COLO668 (cell line): ENCODE measurements around the gene UBR2.
A peak's percentile ranks its signal among the peaks of the same experiment; 100 is the strongest.
"Not testable (repeated sequence)": the region's sequence is repeated elsewhere in the genome, so short reads cannot be mapped to it uniquely, and the experiment has no call there.

ENCODE experiments used
- DNase-seq: peaks from one replicate; lab custom pipeline; 2025; ENCODE audit not compliant: unreplicated experiment; lab: John Stamatoyannopoulos, UW

The UBR2 gene

DNA sequence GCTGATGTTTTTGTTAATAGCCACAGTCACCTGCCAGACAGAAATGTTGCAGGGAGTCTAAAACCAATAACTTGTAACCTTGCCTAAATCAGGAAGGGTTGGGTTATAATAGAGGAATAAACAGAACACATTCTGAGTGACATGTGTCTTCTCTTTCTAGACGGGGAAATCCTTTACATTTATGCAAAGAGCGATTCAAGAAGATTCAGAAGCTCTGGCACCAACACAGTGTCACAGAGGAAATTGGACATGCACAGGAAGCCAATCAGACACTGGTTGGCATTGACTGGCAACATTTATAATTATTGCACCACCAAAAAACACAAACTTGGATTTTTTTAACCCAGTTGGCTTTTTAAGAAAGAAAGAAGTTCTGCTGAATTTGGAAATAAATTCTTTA is 127.0 kb downstream of the UBR2 start:
- no peak for DNase-seq

DNA sequence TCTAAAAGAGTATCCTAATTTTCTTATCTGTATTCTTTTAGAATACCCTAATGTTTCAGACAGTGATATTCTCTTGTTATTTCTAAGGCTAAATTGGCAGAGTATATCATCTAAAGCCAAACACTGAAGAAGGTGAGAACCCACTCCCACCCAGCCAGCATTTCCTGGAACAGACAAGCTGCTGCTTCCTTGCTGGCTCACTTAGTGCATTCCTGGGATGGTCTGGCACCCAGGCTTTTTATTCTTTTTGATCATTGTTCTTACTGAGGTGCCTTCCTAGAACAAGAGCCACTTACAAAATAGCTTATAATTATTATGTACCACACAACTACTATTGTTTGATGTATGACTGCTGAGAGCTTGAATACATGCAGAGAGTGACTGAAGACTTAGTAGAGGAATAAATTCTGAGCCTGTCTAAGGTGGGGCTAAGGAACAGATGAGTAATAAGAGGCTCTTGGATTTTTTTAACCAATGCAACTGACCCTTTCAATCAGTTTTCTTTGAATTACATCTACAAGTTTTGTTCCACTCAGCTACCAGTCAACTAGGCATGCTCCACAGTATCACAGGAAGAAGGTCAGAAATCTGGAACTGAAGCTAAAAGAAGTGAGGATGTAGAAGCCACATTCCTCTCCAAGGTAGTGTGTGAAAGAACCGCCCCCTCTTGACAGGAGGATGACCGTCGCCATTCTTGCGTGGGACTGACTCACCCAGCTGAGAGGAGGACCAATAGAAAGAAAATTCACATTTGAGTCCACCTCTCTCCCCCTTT is 128.5 kb downstream of the UBR2 start:
- DNase-seq = no peak

DNA sequence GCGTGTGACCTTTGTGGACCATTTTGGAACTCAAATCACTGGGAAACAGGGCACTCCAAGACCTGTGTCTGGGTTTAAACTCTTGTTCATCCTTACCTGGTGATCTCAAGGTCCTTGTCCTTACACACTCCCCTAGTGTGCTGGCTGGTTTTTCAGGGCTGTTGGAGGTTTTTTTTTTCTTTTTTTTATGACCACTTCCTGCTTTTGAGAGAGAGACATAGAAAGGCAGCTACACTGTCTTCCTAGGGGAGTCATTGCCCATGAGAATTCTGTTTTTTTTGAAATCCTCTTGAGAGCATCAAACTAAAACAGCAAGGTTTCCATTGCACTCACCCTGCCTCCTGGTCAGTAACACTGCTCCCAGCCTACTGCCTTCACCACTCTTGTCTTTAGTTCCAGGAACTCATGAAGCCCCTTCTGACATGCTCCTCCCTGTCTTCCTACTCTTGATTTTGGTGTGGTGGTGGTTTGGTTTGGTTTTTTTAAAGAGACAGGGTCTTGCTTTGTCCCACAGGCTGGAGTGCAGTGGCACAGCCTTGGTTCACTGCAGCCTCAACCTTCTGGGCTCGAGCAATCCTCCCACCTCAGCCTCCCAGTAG is 130.0 kb downstream of the UBR2 start:
- no peak for DNase-seq

DNA sequence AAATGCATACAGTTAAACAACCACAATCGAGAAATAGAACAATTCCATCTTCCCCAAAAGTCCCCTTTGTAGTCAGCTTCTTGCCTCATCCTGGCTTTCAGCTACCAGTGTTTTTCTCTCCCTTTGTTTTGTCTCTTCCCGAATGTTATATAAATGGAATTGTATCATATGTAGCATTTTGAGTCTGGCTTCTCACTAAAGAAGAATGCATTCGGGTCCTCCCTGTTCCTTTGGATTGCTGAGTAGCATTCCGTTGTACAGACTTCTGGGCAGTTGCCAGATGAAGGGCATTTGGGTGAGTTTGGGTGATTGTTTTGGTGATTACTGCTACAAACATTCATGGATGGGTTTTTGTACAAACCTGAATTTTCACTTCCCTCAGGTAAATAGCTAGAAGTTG is 130.8 kb downstream of the UBR2 start:
- DNase-seq = no peak

DNA sequence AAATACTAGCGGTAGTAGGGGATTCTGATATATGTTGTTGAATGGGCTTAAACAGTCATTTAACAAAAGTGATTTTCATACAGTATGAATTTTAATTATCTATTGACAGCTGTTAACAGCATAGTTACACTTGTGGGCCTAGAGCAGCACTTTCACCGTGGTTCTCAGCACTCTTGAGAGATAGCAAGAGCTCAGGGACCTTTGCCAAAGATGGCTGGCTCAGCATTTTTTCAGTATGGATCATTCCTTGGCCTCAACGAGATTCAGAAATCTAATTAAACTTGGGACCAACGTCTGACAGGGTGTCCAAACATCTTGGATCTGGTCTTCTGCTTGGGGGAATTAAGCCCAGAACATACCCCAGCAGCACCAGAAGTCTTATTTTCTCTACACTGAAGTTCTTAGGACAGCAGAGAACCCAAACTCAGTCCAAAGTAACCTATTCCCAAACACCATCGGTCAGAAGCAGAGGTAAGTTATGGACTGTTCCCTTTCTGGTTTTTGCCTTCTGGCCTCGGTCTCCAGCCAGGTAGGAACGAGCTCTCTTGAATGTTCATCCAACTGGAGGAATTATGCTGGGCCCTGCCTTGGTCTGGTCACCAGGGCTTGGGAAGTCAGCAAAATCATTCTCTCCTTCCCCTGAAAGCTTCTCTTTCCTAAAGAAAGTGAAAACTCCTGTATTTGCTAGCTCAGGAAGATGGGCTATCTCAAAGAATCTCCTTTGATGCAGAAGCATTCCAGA is 132.9 kb downstream of the UBR2 start:
- DNase-seq = no peak

DNA sequence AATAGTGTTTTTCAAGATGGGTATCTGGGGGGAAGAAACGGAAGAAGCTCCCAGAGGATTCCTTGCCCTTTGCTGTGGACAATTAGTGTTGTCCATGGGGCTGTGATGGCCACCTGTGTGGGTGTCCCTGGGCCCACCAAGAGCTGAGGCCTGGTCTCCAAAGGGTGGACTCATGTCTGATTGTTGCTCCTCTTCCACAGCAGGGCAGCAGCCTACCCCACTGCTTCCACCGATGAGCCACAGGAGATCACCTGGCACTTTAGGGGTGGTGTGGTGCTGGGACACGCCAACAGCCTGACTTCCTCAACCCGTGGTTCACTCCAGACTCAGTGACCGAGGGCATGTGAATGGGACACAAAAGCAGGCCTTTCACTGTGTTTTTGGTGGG is 133.4 kb downstream of the UBR2 start:
- DNase-seq = no peak

DNA sequence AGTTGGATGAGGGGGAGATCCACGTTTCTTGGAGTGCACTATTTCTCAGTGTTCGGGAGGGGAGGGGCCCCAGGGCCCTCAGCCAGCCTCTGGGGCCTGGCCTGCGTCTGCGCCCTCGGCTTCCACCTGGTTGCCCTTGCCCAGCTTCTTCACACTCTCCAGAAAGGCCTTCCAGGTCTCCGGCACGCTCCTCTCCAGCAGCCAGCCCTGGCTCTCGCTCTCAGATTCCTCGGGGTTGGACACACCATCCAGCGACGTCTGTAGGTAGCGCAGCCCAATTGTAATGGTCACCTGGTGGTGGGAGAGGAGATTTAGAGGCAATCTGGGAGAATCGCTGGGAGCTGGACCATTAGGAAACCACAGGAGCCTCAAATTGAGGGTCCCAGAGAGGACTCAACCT is 134.4 kb downstream of the UBR2 start:
- DNase-seq = no peak

DNA sequence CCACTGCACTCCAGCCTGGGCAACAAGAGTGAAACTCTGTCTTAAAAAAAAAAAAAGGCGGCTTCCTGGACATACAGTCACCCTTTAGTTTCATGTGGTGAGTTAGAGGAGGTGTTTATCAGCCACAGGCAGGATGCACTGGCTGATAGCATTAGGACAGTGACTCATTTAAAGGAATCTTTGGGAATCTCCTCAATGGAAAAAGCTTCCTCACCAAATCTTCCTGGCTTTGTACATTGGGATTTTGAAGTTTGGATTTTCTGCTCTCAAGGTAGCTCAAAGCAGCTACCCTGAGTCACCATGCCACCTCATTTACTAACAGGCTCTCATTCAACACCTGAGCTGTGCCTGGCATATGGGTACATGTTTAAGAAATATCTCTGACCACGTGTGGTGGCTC is 138.4 kb downstream of the UBR2 start:
- no peak for DNase-seq

DNA sequence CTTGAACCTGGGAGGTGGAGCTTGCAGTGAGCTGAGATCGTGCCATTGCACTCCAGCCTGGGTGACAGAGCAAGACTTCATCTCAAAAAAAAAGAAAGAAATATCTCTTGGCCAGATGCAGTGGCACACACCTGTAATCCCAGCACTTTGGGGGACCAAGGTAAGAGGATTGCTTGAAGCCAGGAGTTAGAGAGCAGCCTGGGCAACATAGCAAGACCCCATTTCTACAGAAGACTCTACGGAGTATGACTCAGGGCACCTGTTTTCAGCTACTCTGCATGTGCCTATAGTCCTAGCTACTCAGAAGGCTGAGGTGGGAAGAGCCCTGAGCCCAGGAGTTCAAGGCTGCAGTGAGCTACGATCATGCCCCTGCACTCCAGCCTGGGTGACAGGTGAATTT is 139.0 kb downstream of the UBR2 start:
- DNase-seq = not testable (repeated sequence)

DNA sequence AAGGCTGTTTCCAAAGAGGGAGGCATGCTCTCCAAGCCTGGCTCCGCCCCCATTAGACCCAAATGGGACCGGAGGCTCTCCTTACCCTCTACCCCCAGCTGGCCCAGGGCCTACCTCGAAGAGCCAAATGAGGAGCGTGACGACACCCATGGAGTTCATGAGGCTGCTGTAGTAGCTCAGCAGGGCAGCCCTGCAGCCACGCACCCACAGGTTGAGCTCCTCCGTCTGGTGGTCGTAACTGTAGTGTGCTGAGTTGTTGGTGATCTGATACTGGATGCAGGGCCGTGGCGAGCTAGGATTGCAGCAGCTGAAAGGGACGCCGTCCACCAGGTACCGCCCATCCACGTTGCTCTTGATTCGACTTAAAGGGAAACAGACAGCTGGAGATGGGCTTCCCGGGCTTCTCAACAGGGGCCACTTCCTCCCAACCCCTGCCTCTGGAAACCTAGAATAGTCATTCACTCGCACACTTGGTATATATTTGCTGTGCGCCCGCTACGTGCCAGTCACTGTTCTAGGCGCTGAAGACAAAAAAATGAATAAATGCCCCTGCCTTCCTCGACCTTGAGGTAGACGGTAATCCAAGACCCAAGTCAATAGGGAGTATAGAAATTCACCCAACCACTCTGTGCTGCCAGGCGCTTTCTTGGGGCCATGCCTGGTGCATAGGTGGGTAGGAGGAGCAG is 140.6 kb downstream of the UBR2 start:
- DNase-seq = no peak

DNA sequence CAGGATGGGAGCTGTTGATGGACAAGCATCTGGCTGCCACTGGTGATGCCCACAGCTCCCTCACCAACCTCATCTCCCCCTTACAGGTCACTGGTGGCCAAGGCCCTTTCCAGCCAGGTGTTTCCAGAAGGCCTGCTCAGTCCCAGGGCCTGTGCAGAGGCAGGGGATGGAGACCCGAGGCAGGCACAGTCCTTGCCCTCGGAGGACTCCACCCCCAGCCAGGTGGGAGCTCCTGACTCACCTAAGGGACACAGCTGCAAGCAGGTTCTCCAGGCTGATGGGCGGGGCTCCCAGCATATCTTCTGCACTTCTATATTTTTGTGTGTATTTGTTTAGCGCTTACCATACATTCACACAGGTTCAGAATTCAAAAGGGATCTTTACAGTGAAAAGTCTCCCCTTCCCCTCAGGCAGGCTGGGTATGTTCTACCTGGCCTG is 141.1 kb downstream of the UBR2 start:
- DNase-seq = peak; percentile 40

DNA sequence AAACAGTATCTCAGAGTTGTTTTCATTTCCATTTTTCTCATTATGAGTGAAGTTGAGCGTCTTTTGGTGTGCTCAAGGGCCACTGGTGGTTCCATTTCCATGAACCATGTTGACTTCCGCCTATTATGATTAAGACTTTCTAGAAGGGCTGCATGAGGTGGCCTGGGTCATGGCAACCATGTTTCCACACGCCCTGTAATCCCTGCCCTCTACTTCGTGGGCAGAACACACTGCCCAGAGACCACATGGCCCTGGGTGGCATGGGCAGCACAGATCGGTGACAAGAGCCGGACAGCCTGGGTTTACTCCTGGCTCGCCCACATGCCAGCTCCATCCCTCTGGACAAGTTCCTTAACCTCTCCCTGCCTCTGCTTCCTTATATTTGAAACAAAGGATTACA is 143.8 kb downstream of the UBR2 start:
- no peak for DNase-seq

DNA sequence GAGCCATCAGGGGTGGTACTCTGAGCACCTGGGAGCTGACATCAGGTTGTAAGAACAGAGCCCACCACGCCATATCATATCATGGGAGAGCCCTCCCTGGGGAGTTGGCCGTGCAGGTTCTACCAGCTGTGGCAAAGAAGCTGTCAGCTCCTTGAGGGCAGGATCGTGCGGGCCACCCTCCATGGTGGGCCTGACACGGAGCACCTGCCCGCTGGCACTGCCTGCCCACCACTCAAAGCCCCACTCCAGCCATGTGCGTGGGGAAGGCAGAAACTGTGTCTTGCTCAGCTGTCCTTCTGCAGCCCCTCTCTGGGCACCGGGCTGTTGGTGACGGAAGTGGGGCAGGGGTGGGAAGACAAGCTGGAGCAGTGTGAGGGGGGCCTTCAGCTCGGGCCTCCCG is 144.3 kb downstream of the UBR2 start:
- DNase-seq = no peak

DNA sequence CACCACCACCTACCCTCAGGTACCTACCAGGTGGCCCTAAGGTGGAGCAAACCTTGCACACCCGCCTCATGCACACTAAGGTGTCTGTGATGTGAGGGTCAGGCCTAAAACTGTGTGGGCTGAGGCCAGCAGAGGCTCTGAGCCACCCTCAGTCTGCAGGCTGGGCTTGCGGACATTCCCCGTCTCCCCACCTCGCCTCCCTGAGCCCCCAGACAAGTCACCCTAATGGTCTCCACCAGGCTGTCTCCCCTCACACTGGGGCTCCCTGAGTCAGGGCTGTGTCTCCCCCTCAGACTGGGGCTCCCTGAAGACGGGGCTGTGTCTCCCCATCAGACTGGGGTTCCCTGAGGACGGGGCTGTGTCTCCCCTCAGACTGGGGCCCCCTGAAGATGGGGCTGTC is 146.0 kb downstream of the UBR2 start:
- DNase-seq = no peak

DNA sequence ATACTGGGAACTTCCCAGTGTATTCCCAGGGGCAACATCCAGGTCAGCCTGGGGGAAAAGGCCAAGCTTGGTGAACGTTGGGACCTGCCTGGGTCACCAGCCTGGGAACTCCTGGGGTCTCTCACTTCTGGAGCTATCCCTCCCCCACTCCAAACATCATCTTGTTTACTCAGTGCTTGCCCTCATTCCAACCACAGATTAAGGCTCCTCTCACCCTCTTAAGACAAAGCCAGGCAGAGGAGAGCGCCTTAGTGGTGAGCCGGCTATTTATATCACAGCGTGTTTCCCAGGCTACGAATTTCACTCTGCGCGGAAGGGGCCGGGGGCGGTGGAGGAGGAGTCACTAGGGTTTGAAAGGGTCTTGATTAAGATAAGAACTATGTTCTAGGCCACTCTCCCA is 146.5 kb downstream of the UBR2 start:
- DNase-seq = no peak

DNA sequence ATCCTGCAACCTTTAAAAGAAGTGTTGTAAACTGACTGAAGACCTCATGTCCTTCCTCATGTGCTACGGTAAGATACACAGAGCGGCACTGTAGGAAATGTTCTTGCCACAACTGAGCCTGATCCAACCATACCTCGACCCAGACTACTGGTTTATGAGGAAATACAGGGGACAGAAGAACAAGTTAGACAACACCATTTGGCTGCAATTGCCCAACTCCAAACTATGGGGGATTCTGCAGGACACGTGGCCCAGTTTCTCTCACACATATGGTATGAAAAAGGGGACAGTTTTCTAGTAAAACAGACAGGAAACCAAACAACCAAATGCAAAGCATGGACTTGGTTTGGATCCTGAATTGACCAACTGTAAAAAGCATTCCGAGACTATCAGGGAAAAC is 148.1 kb downstream of the UBR2 start:
- no peak for DNase-seq

DNA sequence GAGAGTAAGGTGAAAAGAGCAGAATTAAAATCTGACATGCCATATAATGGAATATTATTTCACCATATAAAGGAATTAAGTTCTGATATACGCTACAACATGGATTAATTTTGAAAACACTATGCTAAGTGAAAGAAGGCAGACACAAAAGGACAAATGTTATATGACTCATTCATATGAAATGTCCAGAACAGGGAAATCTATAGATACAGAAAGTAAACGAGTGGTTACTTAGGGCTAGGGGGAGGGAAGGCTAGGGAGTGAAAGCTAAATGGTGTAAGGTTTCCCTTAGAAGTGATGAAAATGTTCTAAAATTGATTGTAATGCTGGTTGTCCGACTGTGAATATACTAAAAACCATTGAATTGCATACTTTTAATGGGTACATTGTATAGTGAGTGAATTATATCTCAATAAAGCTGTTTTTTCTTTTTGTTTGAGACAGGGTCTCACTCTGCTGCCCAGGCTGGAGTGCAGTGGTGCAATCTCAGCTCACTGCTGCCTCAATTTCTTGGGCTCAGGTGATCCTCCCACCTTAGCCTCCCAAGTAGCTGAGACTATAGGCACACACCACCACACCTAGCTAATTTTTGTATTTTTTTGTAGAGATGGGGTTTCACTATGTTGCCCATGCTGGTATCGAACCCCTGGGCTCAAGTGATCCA is 150.4 kb downstream of the UBR2 start:
- no peak for DNase-seq

DNA sequence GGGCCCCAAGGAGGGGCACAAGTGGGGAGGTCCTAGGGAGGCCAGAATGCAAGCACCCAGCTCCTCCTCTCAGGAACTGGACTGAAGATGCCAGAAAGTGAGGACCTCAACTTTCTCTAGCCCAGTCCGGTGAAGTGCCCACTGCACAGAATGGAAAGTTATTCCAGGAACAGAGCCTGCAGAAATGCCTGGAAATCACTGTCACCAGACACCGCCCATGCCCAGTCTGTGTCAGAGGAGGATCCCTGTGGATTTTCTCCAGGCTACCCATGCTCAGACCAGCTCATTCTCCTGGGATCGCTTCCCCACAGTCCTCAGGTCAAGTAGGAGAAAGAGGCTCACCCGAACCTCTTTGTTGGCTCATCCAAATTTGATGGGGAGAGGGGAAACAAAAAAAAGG is 152.0 kb downstream of the UBR2 start:
- no peak for DNase-seq

DNA sequence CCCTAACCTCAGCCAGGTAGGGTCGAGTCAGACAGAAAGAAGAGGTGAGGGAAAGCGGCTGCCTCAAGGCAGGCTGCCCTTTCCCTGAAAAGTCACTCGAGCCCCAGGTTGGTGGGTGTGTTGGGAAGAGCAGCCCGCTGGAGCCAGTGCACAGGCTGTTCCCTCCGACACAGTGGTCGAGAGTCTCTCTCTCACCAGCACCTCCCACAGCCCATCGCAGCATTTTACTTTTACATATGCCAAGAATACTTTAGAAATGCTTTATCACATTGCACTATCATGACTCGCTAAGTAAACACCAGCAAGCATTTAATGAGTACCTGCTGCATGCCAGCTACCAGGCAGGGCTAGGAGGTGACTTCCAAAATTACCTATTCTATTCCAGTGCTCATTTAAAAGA is 156.9 kb downstream of the UBR2 start:
- no peak for DNase-seq

DNA sequence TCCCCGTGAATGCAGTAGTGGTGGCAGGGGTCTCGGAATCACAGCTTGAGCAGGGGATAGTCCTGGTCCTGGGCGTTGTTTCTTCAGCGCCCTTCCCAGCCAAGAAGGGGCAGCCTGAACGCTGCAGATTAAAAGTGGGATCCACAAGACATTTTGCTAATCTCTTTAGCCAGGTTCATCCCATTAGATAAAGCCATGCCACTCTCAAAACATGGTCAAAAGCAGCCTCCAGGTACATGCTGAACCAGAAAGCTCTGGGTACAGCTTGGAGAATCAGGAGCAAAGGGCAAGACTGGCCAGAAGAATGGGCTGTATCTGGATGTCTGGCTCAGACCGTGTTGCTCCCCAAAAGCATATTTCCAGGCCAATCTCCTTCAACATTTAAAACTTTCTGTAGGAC is 158.7 kb downstream of the UBR2 start, which contains the start of gene PRPH2:
Gene PRPH2 (minus strand): TSS at position 101 of the 400 bp plus-strand sequence. CDS start 263 bp downstream, outside the sequence.
- DNase-seq = no peak

DNA sequence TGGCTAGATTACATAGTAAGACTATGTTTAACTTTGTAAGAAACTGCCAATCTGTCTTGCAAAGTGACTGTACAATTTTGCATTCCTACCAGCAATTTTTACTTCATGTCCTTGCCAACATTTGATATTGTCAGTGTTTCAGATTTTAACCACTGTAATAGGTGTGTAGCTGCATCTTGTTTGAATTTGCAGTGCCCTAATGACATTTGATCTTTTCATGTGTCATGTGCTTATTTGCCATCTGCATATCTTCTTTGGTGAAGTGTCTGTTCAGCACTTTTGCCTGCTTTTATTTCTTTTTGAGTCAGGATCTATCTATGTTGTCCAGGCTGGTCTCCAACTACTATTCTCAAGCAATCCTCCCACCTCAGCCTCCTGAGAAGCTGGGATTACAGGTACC is 161.0 kb downstream of the UBR2 start:
- no peak for DNase-seq
